HepG2 (cell line): ENCODE measurements around the gene MRPL2. TPM values are rescaled to one million over a fixed set of nuclear protein-coding genes. Genes with fewer than 3 reads are reported as not detected.

Experiments used
- AGO2 ChIP-seq: fragments of 200-400 bp; formaldehyde crosslinking; optimal IDR thresholded peaks from 2 replicates; pipeline ENCODE3; 2017; ENCODE audit warnings: mild to moderate bottlenecking, low read depth, low read length, moderate library complexity
- CENPT ChIP-seq: sonication (generic); formaldehyde crosslinking; IDR thresholded peaks from 2 replicates; pipeline ENCODE4 v1.8.0; 2022; ENCODE audit warnings: low read depth, mild to moderate bottlenecking, moderate library complexity, missing genetic modification reagents
- EEA1 ChIP-seq: sonication (generic); formaldehyde crosslinking; IDR thresholded peaks from 2 replicates; pipeline ENCODE4 v1.5.1; 2020; ENCODE audit warnings: mild to moderate bottlenecking, missing genetic modification reagents, borderline replicate concordance
- HNF4A ChIP-seq: sonication (generic); formaldehyde crosslinking; IDR thresholded peaks from 2 replicates; pipeline ENCODE4 v1.4.0; 2020; ENCODE audit warnings: missing genetic modification reagents
- POLR2A ChIP-seq, 2 experiments: IDR thresholded peaks; 2 replicates each; pipeline ENCODE4 v1.6.1; 2011; ENCODE audit warnings: low read depth in 2 of 2, low read length in 2 of 2, mild to moderate bottlenecking in 1 of 2, moderate library complexity in 1 of 2; ENCODE audit not compliant: insufficient read depth in 1 of 2
- PTBP1 ChIP-seq: fragments of 200-400 bp; formaldehyde crosslinking; IDR thresholded peaks from 2 replicates; pipeline ENCODE4 v1.6.1; 2018; ENCODE audit warnings: low read length, low read depth; ENCODE audit not compliant: poor library complexity, severe bottlenecking
- RBFOX2 ChIP-seq: fragments of 200-400 bp; formaldehyde crosslinking; IDR thresholded peaks from 2 replicates; pipeline ENCODE4 v1.6.1; 2017; ENCODE audit warnings: low read depth, mild to moderate bottlenecking, low read length
- SAP130 ChIP-seq: IDR thresholded peaks from 2 replicates; pipeline ENCODE4 v1.6.1; 2016; ENCODE audit warnings: low read depth
- SMARCC2 ChIP-seq: fragments of 450-650 bp; IDR thresholded peaks from 2 replicates; pipeline ENCODE4 v1.6.1; 2017; ENCODE audit warnings: antibody characterized with exemption, mild to moderate bottlenecking
- ZBTB21 ChIP-seq: sonication (generic); formaldehyde crosslinking; IDR thresholded peaks from 2 replicates; pipeline ENCODE4 v1.4.0; 2020; ENCODE audit warnings: missing genetic modification reagents
- ZMYM3 ChIP-seq: sonication (generic); formaldehyde crosslinking; IDR thresholded peaks from 2 replicates; pipeline ENCODE4 v1.5.1; 2020; ENCODE audit warnings: mild to moderate bottlenecking, missing genetic modification reagents
- ZNF205 ChIP-seq: IDR thresholded peaks from 2 replicates; pipeline ENCODE4 v1.6.1; 2018; ENCODE audit warnings: missing biosample characterization, missing genetic modification reagents
- ZNF563 ChIP-seq: sonication (generic); formaldehyde crosslinking; IDR thresholded peaks from 2 replicates; pipeline ENCODE4 v1.8.0; 2022; ENCODE audit warnings: mild to moderate bottlenecking, moderate library complexity, missing genetic modification reagents
- ZNF619 ChIP-seq: sonication (generic); formaldehyde crosslinking; IDR thresholded peaks from 2 replicates; pipeline ENCODE4 v1.4.0; 2020; ENCODE audit warnings: mild to moderate bottlenecking, missing genetic modification reagents
- polyA plus RNA-seq, 8 experiments: library from polyadenylated mRNA; depleted of rRNA in 3 of 8; stranded (reverse) in 7 of 8; unstranded in 1 of 8; fragments of >200 nt; fragmentation: Illumina TruSeq in 4 of 8; extraction: Trizol in 4 of 8; gene quantifications; 2 replicates each; pipeline versions ENCODE4 v1.2.1 to v1.2.3, GENCODE V29; 2011 to 2016; ENCODE audit warnings: low read depth in 4 of 8, missing spikeins in 1 of 8, mixed read lengths in 1 of 8; ENCODE audit not compliant: insufficient read depth in 1 of 8
- total RNA-seq, 5 experiments: library from RNA; depleted of rRNA; stranded (reverse); fragments of >200 nt; fragmentation: Illumina TruSeq; extraction: Trizol; gene quantifications; 2 replicates each; pipeline ENCODE4 v1.2.3, GENCODE V29; 2016; ENCODE audit warnings: low read depth in 1 of 5
- TF ChIP-seq, protein P1 (sequence below): sonication (generic); IDR thresholded peaks from 2 replicates; pipeline ENCODE4 v1.6.1; 2016; ENCODE audit warnings: low read depth, borderline replicate concordance
- TF ChIP-seq, protein P2 (sequence below): fragments of 450-650 bp; IDR thresholded peaks from 2 replicates; pipeline ENCODE4 v1.6.1; 2016
- TF ChIP-seq, protein P3 (sequence below): sonication (generic); formaldehyde crosslinking; IDR thresholded peaks from 2 replicates; pipeline ENCODE4 v1.4.0; 2020; ENCODE audit warnings: missing genetic modification reagents
- TF ChIP-seq, protein P4 (sequence below): sonication (generic); formaldehyde crosslinking; conservative IDR thresholded peaks from 2 replicates; pipeline ENCODE4 v1.4.0; 2020; ENCODE audit warnings: mild to moderate bottlenecking, missing genetic modification reagents, moderate library complexity
- TF ChIP-seq, protein P5 (sequence below): sonication (generic); formaldehyde crosslinking; IDR thresholded peaks from 2 replicates; pipeline ENCODE4 v1.4.0; 2020; ENCODE audit warnings: mild to moderate bottlenecking, missing genetic modification reagents

Gene MRPL2
- total and polyA plus RNA-seq, 2 of the 13 experiments (the other 11 are each of a cell fraction or from before 2014, with no cell fraction given): 56.8 to 65.6 TPM

DNA sequence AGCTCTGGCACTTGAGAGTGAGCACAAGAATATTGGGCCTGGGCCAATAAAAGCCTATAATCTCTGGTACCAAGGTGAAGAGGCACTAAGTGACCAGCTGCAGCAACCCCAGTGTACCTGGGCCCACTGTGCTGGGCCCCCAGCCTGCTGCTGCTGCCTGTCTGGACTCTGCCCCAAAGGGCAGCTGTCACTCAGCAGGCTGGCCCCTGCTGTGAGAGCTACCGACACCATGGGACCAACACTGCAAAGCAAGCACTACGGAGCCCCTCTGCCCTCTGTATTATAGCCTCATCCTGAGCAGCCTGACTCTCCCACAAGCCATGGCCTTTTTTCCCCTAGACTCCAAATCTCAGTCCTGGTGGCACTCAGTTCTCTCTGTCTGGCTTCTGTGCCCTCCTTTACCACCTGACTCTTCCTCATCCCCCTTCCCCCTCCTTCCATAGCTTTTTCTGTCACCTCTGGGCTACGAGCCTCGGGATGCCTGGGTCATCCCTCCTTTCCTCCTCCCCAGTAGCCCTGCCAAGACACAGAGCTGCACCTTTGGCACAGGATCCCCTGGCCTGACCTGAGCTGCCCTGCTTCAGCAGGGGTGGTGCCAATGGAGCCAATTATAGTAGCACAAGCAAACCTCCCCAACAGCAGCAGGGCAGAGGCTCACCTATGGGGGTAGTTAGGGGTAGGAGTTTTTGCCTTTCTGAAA is 23.6 kb downstream of the MRPL2 start (continued):
- TF ChIP-seq EEA1 (CRISPR knock-in tag): no peak
- no peak for TF ChIP-seq ZBTB21 (CRISPR knock-in tag)
- 0 out of 2 replicates have a peak, but pooled peaks have one; percentile 36 for TF ChIP-seq RBFOX2
- TF ChIP-seq ZNF619 (CRISPR knock-in tag): 0 out of 2 replicates have a peak, but pooled peaks have one; percentile 25
- TF ChIP-seq, protein P1, sequence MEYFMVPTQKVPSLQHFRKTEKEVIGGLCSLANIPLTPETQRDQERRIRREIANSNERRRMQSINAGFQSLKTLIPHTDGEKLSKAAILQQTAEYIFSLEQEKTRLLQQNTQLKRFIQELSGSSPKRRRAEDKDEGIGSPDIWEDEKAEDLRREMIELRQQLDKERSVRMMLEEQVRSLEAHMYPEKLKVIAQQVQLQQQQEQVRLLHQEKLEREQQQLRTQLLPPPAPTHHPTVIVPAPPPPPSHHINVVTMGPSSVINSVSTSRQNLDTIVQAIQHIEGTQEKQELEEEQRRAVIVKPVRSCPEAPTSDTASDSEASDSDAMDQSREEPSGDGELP: peak; percentile 48; the same call in 1 of the 2 replicates
- TF ChIP-seq, protein P2, sequence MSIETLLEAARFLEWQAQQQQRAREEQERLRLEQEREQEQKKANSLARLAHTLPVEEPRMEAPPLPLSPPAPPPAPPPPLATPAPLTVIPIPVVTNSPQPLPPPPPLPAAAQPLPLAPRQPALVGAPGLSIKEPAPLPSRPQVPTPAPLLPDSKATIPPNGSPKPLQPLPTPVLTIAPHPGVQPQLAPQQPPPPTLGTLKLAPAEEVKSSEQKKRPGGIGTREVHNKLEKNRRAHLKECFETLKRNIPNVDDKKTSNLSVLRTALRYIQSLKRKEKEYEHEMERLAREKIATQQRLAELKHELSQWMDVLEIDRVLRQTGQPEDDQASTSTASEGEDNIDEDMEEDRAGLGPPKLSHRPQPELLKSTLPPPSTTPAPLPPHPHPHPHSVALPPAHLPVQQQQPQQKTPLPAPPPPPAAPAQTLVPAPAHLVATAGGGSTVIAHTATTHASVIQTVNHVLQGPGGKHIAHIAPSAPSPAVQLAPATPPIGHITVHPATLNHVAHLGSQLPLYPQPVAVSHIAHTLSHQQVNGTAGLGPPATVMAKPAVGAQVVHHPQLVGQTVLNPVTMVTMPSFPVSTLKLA: no peak
- TF ChIP-seq AGO2: peak; percentile 72
- peak; percentile 73 for TF ChIP-seq HNF4A (CRISPR knock-in tag)
- no peak for TF ChIP-seq PTBP1
- TF ChIP-seq, protein P3, sequence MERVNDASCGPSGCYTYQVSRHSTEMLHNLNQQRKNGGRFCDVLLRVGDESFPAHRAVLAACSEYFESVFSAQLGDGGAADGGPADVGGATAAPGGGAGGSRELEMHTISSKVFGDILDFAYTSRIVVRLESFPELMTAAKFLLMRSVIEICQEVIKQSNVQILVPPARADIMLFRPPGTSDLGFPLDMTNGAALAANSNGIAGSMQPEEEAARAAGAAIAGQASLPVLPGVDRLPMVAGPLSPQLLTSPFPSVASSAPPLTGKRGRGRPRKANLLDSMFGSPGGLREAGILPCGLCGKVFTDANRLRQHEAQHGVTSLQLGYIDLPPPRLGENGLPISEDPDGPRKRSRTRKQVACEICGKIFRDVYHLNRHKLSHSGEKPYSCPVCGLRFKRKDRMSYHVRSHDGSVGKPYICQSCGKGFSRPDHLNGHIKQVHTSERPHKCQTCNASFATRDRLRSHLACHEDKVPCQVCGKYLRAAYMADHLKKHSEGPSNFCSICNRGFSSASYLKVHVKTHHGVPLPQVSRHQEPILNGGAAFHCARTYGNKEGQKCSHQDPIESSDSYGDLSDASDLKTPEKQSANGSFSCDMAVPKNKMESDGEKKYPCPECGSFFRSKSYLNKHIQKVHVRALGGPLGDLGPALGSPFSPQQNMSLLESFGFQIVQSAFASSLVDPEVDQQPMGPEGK: peak; percentile 66
- TF ChIP-seq CENPT (CRISPR knock-in tag): no peak
- TF ChIP-seq SMARCC2: no peak
- TF ChIP-seq ZNF205: 0 out of 2 replicates have a peak, but pooled peaks have one; percentile 24
- TF ChIP-seq, protein P4, sequence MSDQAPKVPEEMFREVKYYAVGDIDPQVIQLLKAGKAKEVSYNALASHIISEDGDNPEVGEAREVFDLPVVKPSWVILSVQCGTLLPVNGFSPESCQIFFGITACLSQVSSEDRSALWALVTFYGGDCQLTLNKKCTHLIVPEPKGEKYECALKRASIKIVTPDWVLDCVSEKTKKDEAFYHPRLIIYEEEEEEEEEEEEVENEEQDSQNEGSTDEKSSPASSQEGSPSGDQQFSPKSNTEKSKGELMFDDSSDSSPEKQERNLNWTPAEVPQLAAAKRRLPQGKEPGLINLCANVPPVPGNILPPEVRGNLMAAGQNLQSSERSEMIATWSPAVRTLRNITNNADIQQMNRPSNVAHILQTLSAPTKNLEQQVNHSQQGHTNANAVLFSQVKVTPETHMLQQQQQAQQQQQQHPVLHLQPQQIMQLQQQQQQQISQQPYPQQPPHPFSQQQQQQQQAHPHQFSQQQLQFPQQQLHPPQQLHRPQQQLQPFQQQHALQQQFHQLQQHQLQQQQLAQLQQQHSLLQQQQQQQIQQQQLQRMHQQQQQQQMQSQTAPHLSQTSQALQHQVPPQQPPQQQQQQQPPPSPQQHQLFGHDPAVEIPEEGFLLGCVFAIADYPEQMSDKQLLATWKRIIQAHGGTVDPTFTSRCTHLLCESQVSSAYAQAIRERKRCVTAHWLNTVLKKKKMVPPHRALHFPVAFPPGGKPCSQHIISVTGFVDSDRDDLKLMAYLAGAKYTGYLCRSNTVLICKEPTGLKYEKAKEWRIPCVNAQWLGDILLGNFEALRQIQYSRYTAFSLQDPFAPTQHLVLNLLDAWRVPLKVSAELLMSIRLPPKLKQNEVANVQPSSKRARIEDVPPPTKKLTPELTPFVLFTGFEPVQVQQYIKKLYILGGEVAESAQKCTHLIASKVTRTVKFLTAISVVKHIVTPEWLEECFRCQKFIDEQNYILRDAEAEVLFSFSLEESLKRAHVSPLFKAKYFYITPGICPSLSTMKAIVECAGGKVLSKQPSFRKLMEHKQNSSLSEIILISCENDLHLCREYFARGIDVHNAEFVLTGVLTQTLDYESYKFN (CRISPR knock-in tag): peak; percentile 48
- peak; percentile 88 for TF ChIP-seq ZNF563
- TF ChIP-seq ZMYM3 (CRISPR knock-in tag): peak; percentile 60; the same call in 1 of the 2 replicates
- peak; percentile 48; the same call in 1 of the 2 replicates for TF ChIP-seq SAP130 (CRISPR knock-in tag)
- peak in 1 of 2 experiments; percentile 16; a peak in 1 of 4 replicates for TF ChIP-seq POLR2A (IDR thresholded peaks at IDR 0.05; ENCODE audit: insufficient read depth in 1 of 2, low read depth in 2 of 2, low read length in 2 of 2)
- TF ChIP-seq, protein P5, sequence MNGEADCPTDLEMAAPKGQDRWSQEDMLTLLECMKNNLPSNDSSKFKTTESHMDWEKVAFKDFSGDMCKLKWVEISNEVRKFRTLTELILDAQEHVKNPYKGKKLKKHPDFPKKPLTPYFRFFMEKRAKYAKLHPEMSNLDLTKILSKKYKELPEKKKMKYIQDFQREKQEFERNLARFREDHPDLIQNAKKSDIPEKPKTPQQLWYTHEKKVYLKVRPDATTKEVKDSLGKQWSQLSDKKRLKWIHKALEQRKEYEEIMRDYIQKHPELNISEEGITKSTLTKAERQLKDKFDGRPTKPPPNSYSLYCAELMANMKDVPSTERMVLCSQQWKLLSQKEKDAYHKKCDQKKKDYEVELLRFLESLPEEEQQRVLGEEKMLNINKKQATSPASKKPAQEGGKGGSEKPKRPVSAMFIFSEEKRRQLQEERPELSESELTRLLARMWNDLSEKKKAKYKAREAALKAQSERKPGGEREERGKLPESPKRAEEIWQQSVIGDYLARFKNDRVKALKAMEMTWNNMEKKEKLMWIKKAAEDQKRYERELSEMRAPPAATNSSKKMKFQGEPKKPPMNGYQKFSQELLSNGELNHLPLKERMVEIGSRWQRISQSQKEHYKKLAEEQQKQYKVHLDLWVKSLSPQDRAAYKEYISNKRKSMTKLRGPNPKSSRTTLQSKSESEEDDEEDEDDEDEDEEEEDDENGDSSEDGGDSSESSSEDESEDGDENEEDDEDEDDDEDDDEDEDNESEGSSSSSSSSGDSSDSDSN (CRISPR knock-in tag): peak; percentile 30
